Measurements from ENCODE around the gene FGD5.

The FGD5 gene

GRCh38 chr3:14947100-14947885, 128.5 kb downstream of the FGD5 start, which contains the start of gene NR2C2:
NR2C2 (plus strand) TSS chr3:14947583; CDS start chr3:15003915, 56,332 bp downstream.
- no peak for TF ChIP-seq CTCF (IDR thresholded peaks at IDR 0.05; ENCODE audit: low read depth, low read length, missing control alignments)

GRCh38 chr3:14947886-14948608, 129.3 kb downstream of the FGD5 start:
- peak; percentile 86 for DNase-seq (ENCODE audit: low read depth)
- no peak for TF ChIP-seq CTCF (IDR thresholded peaks at IDR 0.05; ENCODE audit: low read depth, low read length, missing control alignments)
- H3K4me3 ChIP-seq (ENCODE audit: low read depth, low read length): peak overlapping the region; percentile 83

More at GRCh38 chr3:14947100-14947885, 128.5 kb downstream of the FGD5 start, which contains the start of gene NR2C2:
- H3K4me3 ChIP-seq (ENCODE audit: low read depth, low read length): peak within 1 kb of the TSS; percentile 83
- peak; percentile 29 for DNase-seq (ENCODE audit: low read depth)

- peak overlapping the region; percentile 83 for H3K4me3 ChIP-seq (ENCODE audit: low read depth, low read length)
- TF ChIP-seq CTCF (IDR thresholded peaks at IDR 0.05; ENCODE audit: low read depth, low read length, missing control alignments): no peak
- DNase-seq (ENCODE audit: low read depth): no peak
Measured at GRCh38 chr3:14948609-14949038, 129.9 kb downstream of the FGD5 start.

GRCh38 chr3:14949126-14949525, 130.4 kb downstream of the FGD5 start:
- DNase-seq (ENCODE audit: low read depth): no peak
- peak overlapping the region; percentile 83 for H3K4me3 ChIP-seq (ENCODE audit: low read depth, low read length)
- no peak for TF ChIP-seq CTCF (IDR thresholded peaks at IDR 0.05; ENCODE audit: low read depth, low read length, missing control alignments)

GRCh38 chr3:14950274-14950673, 131.5 kb downstream of the FGD5 start:
- DNase-seq (ENCODE audit: low read depth): no peak
- TF ChIP-seq CTCF (IDR thresholded peaks at IDR 0.05; ENCODE audit: low read depth, low read length, missing control alignments): no peak
- no peak overlapping the region for H3K4me3 ChIP-seq (ENCODE audit: low read depth, low read length)

- no peak for DNase-seq (ENCODE audit: low read depth)
- no peak overlapping the region for H3K4me3 ChIP-seq (ENCODE audit: low read depth, low read length)
- TF ChIP-seq CTCF (IDR thresholded peaks at IDR 0.05; ENCODE audit: low read depth, low read length, missing control alignments): no peak
Measured at GRCh38 chr3:14957153-14957552, 138.4 kb downstream of the FGD5 start.
